CD4-positive, alpha-beta T cell treated with Interleukin-4 for 4 hours (primary cell): Measurements from ENCODE around the gene CDYL.
"Not testable (repeated sequence)": the region's sequence is repeated elsewhere in the genome, so short reads cannot be mapped to it uniquely, and the experiment has no call there.

ENCODE experiments used
- DNase-seq: peaks from one replicate; pipeline ENCODE4 v3.0.0-alpha.2; 2020

The CDYL gene

DNA sequence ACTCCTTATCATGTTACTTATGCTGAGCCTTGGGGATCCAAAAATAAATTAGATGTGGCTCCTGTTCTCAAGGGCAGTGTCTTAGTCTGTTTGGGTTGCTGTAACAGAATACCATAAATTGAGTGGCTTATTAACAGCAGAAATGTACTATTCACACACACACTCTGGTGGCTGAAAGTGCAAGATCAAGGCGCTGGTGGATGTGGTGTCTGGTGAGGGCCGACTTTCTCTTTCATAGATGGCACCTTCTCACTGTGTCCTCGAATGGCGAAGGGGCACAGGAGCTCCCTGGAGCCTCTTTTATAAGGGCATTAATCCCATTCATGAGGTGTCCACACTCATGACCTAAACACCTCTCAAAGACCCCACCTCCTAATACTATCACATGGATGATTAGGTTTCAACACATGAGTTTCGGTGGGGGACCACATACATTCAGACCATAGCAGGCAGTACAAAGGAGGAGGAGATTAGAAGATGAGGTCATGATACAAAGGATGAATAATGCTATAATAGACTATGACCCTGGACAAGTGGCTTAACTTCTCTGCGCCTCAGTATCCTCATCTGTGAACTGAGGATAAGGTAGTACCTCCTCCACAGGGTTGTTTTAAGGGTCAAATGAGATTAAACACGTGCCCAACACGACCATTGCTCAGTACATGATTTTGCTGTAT lies 193.5 kb downstream of the CDYL start:
- DNase-seq = no peak

DNA sequence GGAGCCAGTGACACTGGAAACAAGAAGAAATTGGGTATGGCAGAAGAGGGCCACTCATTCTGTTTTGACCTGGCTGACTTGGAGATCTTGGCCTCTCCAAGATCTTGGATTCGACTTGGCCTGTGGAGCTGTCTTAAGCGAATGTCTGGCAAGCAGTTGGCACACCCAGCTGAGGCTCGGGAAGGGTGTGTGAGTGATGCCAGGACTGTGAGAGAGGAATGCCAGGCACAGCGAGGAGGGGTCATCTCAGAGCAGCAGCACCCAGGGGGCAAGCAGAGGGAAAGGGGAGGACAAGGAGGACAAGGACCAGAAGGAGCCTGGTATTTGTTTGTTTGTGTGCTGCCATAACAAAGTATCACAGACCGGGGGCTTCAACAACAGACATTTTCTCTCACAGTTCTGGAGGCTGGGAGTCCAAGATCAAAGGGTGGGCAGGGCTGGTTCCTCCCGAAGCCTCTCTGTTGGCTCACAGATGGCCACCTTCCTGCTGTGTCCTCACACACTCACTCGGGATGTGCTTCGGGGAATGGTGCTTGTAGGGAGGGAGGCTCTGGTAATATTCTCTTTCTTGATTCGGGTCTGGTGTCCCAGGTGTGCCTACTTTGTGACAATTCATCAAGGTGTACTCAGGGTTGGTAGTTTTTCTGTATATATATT lies 194.7 kb downstream of the CDYL start:
- DNase-seq = no peak

DNA sequence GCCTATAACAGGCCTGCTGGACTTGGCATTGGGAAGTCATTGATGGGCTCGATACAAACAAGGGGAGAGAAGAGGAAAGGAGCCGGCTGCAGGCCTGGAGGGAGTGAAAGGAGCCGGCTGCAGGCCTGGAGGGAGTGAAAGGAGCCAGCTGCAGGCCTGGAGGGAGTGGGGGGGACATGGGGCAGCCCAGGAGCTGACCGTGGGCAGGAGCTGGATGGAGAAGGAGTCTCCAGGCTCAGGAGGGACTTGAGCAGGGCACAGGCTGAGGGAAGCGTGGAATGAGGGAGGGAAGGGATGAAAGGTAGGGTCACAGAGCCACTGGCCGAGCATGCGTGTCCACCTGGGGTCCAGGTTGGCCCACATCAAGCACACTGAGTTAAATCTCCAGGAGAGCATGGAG lies 195.6 kb downstream of the CDYL start:
- no peak for DNase-seq

DNA sequence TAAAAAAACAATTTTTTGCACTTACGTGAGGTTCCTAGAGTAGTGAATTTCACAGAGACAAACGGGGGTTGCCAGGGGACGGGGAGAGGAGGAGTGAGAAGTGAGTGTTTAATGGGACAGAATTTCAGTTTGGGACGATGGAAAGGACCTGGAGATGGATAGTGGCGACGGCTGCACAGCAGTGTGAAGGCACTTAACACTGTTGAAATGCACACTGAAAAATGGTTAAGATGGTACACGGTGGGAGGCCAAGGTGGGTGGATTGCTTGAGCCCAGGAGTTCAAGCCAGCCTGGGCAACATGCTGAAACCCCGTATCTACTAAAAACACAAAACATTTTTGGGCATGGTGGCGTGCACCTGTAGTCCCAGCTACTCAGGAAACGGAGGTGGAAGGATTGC lies 196.2 kb downstream of the CDYL start:
- no peak for DNase-seq

DNA sequence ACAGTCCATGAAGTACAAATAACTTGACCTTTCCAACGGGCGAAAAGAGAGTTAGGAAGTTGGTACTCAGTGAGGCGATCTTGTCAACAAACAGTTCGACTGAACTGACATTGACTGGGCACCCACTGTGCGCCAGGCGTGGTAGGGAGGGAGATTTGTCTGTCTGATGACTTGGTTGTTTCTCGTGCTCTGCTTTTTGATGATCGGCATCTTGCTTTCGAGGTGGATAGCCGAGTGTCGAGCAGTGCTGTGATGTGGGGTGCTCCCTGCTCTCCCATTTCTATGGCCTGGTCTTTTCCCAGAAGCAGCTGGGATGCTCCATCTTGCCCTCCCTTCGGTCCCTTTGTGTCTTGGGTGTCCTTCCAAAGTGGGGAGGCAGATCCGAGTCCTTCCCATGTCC lies 197.2 kb downstream of the CDYL start:
- no peak for DNase-seq

DNA sequence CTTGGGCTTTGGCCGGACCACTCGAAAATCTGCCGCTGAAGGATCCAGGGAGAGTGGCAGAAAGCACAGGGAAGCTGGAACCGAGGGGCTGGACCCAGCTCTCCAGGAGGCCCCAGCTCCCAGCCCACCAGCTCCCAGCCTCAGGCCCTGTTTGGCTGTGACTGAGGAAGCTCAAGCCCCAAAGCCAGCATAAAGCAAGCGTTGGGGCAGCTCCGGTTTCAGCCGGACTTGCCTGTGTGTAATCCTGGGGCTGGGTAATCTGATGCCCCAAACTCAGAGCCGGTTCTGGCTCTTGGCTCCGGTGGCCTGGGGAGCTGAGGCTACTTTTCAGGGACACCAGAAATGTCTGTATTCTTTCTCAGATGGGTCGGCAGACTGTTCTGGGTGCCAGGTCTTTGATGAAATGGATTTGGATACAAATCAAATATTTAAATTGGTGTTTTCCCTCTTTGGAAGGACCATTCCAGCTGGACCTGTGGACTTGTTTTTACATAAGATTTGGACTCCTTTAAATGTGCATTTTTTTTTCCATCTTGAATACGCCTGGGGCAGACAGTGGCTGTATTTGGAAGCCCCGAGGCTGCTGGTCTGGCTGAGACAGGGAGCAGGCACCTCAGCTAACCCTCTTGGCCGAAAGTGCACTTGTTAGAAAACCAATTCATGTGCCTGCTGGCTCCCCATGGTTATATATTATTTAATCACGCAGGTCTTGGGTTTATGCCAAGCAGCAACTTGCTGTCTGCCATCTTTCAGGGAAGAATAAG lies 198.0 kb downstream of the CDYL start:
- DNase-seq = no peak

DNA sequence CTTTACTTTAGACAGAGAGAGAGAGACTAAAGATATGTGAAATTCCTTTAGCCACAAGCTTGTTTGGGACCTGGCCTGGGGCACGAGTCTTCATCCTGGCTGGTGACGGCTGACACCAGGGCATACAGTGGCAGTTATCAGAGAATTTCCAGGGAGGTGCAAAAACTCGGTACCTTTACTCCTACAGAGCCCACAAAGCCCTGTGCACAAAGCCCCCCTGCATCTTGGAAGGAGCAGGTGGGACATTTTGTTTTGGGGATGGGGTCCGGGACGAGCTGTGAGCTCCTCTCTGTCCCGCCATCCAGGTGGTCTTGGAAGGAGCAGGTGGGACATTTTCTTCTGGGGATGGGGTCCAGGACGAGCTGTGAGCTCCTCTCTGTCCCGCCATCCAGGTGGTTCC lies 198.8 kb downstream of the CDYL start:
- no peak for DNase-seq

DNA sequence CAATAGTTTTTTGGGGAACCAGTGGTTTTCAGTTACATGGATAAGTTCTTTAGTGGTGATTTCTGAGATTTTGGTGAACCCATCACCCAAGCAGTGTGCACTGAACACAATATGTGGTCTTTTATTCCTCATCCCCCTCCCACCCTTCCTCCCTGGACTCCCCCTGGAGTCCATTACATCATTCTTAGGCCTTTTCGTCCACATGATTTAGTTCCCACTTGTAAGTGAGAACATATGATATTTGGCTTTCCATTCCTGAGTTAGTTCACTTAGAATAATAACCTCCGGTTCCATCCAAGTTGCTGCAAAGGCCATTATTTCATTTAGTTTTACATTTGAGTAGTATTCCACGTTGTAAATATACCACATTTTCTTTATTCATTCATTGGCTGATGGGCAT lies 199.3 kb downstream of the CDYL start:
- no peak for DNase-seq

DNA sequence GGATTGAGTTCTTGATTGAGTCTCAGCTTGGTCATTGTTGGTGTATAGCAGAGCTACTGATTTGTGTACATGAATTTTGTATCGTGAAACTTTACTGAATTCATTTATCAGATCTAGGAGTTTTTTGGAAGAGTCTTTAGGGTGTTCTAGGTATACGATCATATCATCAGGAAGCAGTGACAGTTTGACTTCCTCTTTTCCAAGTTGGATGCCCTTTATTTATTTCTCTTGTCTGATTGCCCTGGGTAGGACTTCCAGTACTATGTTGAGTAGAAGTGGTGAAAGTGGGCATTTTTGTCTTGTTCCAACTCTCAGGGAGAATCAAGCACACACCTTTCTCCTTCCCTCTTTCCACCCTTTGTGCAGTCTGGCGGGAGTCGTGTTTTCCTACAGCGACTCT lies 201.3 kb downstream of the CDYL start:
- DNase-seq = no peak

DNA sequence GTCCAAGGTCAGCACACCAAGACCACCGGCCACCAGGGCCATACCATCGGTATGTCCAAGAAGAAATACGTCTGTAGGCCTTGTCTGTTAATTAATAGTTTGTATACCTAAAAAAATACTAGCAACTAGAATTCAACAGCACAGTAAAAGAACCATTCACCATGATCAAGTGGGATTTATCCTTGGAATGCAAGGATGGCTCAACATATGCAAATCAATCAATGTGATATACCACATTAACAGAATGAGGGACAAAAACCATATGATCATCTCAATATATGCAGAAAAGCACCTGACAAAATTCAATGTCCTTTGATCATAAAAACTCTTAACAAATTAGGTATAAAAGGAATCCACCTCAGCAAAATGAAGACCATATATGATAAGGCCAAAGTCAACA lies 203.2 kb downstream of the CDYL start:
- DNase-seq = no peak

DNA sequence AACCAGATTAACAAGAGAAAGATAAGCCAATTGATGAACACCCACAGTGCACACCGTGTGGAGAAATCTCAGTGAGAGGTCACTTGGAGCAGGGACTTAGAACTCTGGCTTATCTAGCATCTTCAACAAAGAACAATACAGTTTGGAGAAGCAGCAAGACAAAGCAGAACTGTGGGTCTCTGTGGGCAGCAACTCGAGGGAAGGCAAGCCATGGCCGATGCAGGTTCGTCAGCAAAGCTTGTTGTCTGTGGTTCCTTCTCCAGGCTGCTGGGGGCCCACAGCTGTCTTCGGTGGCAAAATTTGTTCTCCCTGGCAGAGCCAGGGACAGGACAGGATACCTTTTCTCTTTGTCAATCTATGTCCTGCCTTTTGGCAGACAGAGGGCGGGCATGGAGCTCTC lies 205.6 kb downstream of the CDYL start:
- DNase-seq = no peak

DNA sequence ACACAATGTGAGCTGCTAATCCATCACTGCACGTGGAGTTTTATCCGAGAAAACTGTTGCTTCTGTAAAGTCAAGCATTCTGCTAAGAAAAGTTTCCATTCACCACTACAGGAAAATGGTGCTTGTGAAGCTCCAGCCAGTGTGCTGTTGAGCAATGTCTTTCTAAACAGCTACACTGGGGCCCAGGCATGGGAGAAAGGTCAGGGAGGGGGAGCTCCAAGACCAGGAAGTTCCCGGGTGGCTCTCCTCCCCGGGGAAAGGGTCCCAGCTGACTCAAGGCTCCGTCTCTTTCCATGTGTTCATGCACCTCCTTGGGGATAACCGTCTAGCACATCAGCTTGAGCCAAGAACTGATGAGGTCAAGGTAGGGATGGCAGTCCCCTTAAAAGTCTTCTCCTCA lies 207.1 kb downstream of the CDYL start:
- no peak for DNase-seq

DNA sequence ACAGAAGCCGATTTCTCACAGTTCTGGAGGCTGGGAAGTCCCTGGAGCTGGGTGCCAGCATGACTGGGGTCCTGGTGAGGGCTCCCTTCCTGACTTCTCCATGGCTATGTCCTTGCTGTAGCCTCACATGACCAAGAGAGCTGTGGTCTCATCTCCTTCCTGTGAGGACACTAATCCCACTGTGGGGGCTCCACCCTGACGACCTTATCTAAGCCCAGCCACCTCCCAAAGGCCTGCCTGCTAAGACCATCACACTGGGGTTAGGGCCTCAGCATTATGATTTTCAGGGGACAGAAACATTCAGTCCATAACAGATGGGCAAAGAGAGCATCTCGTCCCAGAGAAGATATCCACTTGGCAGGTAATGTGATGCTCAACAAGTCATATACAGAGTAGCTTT lies 210.8 kb downstream of the CDYL start:
- DNase-seq = no peak

DNA sequence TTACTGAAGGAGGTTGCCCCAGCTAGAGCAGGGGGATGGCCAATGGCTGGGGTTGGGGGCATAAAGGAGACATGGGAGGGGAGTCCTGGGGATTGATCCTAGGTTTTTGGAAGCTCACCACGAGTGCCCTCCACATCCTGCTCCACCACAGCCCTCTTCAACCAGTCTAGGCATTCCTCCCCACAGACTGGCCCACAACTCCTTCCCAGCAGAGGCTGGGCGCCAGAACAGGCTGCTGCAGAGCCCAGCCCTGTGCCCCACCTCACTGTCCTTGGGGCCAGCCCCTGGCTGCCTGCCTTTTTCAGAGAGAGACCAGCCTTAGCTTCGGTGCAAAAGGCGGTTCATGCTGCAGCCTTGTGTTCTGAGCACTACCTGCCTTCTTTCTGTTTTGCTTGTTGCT lies 211.2 kb downstream of the CDYL start:
- DNase-seq = no peak

DNA sequence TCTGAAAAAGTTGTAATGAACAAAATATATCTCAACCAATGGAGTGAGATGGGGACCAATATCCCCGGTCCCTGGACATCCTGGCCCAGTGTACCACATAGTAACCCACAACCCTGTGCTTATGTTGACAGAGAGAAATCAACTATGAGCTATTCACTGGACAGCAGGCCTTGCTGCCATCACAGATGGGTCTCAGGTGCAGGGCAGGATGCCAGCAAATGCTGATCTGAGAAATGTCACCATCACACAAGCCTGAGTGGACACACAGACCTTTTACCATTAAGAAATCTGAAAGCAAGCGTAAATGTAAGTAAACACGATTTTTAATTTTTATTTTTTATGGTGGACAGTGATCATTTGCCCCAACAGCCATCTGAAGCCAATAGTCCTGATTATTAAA lies 218.5 kb downstream of the CDYL start:
- no peak for DNase-seq

DNA sequence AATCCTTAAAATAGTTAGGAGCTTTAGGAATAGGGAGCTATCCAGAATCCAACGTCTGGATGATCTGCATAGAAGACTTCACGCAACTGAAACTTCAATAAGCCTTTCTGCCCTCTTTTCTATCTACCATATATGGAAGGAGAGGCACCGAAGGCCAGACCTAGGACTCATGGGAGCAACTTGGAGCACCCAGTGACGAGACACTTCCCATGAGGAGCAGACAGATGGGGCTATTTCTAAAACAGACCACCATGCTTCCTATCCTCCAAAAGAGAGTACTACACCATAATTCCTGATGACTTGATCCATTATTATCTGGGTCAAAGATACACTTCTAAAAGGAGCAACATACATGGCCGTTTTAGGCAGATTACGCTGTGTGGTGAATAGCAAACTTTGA lies 221.7 kb downstream of the CDYL start:
- DNase-seq = no peak

DNA sequence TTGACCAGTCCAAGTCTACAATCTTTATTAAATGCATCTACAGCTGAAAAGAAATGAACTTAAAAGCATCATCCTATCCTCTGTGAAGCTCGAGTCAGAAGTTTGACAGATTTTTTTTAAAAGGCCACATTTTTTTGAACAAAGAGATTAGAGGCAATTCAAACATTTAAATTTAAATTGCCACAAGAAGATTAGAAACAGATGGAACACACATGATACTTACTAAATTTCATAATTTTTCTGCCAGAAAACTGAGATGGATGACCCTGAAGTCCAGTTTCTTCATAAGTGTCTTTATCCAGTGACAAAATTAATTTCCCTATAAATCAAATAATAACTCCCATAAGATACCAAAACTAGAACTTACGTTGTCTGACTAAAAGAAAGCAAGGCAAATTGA lies 223.4 kb downstream of the CDYL start:
- DNase-seq = no peak

DNA sequence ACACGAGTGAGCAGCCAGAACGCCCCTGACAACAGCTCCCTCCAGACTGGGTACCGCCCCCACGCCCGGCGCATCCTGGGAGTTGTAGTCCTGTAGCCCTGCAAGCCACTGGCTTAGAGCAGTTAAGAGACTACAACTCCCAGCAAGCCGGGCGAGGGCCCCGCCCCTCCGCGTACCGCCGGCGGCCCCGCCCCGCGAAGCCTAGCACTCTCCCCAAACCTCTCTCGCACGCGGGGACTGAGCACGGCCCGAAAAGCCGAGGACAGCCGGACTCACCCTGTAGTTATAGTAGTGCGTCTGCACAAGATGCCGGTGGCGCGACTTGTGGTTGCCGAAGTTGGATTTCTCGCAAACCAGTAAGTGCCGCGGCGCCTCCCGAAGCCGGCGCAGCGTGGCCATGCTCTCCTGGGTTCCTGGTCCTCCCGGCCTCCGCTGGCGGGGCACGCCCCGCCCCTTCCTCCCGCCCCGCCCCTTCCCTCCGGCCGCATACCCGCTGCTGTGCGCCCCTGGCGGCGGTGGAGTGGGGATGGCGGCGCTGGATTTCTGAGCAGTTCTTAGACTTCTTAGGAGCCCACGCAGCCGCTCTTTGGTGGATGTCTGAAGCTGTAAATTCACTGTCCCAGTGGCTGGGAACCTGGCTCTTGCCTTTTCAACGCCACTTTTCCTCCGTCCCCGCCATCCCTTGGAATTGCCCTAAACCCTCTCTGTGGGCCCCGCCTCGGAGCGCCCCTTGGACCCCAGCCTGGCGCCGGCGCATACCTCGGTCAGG lies 227.6 kb downstream of the CDYL start, which contains the start of gene RPP40:
RPP40 (minus strand) TSS at position 434 of the 769 bp plus-strand sequence; CDS start at position 399, 35 bp downstream.
- peak; percentile 98 for DNase-seq

DNA sequence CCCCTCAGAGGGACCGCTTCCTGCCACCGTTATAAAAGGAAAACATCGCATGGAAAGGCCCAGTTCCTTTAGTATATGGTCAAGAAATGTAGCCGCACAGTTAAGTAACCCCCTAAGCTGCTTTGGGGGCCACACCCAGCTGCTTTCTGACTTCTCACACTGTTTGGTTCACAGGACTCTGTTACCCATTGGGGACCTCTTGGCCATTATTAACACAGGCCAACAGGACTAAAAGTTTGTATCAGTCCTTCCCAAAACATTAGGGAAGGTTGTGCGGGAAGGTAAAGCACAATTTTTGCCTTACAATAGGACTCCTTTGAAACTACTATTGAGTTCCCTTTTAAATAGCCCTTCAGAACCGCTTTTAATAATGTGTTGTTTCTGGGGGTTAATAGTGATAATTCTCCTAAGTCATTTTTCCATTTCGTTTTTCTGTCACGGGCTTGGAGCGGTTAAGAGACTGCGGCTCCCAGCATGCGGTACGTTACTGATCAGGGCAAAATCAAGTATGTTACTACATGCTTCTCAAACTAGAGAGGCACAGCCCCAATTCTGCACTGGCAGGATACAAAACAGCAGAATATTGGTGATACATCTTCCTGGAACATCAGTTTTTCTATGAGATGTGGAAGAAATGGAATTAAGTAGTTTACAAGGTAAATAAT lies 228.3 kb downstream of the CDYL start:
- no peak for DNase-seq

DNA sequence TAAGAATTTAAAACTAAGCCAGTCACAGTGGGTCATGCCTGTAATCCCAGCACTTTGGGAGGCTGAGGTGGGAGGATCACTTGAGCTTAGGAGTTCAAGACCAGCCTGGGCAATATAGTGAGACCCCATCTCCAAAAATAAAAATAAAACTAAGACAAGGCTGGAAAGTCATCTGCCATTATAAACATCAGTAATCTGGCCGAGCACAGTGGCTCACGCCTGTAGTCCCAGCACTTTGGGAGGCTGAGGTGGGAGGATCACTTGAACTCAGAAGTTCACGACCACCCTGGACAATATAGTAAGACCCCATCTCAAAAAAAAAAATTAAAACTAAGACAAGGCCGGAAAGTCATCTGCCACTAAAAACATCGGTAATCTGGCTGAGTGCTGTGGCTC lies 228.8 kb downstream of the CDYL start:
- DNase-seq = not testable (repeated sequence)
